ENCODE results near the gene RAD51B.

DNA sequence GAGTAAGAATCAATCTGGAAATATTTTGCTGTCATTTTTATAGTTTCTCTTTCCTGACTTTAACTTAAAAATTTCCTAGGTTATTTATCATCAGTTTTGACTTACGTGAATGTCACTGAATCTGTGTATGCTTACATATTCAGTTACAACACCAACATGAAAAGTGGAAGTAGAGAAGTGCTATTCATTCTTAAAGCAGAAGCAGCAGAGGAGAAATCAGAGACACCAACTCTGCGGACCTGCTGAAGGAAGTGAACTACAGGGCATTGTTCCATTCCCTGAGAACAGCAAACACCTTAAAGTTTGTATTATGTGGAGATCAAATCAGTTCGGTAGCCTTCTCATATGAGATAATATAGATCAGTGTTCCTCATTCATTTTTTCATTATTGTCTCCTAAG, 34.1 kb downstream of the RAD51B start:
- no peak for TF ChIP-seq ELF1 (IDR thresholded peaks at IDR 0.05; ENCODE audit: borderline replicate concordance, low read depth)
- TF ChIP-seq ZNF274 (IDR thresholded peaks at IDR 0.05; ENCODE audit: low read depth, low read length) = no peak
- no peak for TF ChIP-seq POLR2A (IDR thresholded peaks at IDR 0.05; ENCODE audit: borderline replicate concordance, extremely low read depth, insufficient read depth, insufficient read length)
- TF ChIP-seq, protein P1, sequence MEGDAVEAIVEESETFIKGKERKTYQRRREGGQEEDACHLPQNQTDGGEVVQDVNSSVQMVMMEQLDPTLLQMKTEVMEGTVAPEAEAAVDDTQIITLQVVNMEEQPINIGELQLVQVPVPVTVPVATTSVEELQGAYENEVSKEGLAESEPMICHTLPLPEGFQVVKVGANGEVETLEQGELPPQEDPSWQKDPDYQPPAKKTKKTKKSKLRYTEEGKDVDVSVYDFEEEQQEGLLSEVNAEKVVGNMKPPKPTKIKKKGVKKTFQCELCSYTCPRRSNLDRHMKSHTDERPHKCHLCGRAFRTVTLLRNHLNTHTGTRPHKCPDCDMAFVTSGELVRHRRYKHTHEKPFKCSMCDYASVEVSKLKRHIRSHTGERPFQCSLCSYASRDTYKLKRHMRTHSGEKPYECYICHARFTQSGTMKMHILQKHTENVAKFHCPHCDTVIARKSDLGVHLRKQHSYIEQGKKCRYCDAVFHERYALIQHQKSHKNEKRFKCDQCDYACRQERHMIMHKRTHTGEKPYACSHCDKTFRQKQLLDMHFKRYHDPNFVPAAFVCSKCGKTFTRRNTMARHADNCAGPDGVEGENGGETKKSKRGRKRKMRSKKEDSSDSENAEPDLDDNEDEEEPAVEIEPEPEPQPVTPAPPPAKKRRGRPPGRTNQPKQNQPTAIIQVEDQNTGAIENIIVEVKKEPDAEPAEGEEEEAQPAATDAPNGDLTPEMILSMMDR (IDR thresholded peaks at IDR 0.05 in 2 of 3, conservative IDR thresholded peaks at IDR 0.05 in 1 of 3; ENCODE audit: borderline replicate concordance in 1 of 3, insufficient read depth in 1 of 3, low read depth in 2 of 3, low read length in 2 of 3) = no peak
- TF ChIP-seq, protein P2, sequence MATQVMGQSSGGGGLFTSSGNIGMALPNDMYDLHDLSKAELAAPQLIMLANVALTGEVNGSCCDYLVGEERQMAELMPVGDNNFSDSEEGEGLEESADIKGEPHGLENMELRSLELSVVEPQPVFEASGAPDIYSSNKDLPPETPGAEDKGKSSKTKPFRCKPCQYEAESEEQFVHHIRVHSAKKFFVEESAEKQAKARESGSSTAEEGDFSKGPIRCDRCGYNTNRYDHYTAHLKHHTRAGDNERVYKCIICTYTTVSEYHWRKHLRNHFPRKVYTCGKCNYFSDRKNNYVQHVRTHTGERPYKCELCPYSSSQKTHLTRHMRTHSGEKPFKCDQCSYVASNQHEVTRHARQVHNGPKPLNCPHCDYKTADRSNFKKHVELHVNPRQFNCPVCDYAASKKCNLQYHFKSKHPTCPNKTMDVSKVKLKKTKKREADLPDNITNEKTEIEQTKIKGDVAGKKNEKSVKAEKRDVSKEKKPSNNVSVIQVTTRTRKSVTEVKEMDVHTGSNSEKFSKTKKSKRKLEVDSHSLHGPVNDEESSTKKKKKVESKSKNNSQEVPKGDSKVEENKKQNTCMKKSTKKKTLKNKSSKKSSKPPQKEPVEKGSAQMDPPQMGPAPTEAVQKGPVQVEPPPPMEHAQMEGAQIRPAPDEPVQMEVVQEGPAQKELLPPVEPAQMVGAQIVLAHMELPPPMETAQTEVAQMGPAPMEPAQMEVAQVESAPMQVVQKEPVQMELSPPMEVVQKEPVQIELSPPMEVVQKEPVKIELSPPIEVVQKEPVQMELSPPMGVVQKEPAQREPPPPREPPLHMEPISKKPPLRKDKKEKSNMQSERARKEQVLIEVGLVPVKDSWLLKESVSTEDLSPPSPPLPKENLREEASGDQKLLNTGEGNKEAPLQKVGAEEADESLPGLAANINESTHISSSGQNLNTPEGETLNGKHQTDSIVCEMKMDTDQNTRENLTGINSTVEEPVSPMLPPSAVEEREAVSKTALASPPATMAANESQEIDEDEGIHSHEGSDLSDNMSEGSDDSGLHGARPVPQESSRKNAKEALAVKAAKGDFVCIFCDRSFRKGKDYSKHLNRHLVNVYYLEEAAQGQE (IDR thresholded peaks at IDR 0.05; ENCODE audit: low read depth) = no peak

All from HCT116 (cell line).